GM18858 (cell line): ENCODE measurements around the gene FAM32A.

Source experiments
- ATAC-seq: cut with Tn5 transposase; IDR thresholded peaks from one replicate; pipeline ENCODE4 v1.9.1; 2021; ENCODE audit not compliant: unreplicated experiment

Gene FAM32A

DNA sequence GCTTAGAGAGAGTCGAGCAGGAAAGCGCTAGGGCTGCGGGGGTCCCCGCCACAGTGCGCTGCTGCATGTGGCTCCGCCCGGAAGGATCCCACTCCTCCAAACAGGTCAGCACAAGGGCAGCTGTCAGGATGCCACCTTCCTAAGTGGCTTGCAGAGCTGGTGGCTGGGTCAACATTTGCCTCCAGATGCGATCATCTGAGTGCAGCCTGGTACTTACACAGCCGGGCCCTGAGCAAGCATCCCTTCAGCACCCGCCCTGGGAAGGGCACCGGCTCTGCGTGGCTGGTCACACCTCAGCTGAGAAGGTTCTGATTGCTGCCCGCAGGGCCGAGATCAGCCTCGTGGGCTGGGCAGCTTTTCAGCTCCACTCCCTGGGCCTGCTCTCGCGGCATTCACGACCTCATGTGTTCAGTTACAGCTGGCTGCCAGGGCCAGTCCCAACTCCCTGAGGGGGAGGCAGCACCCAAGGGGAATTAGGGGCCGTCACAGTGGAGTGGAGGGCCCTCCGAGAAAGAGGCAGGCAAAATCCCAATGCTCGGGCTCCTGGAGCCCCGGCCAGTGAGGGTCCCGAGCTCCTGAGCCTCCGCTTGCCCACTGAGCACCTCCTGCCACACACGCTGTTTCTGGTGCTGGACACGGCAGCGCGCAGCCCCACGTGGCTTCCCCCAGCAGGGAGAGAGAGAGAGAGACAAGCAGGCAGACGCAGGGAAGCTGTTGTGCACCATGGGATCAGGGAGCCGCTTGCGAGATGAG, 39.3 kb downstream of the FAM32A start:
- ATAC-seq: no peak

DNA sequence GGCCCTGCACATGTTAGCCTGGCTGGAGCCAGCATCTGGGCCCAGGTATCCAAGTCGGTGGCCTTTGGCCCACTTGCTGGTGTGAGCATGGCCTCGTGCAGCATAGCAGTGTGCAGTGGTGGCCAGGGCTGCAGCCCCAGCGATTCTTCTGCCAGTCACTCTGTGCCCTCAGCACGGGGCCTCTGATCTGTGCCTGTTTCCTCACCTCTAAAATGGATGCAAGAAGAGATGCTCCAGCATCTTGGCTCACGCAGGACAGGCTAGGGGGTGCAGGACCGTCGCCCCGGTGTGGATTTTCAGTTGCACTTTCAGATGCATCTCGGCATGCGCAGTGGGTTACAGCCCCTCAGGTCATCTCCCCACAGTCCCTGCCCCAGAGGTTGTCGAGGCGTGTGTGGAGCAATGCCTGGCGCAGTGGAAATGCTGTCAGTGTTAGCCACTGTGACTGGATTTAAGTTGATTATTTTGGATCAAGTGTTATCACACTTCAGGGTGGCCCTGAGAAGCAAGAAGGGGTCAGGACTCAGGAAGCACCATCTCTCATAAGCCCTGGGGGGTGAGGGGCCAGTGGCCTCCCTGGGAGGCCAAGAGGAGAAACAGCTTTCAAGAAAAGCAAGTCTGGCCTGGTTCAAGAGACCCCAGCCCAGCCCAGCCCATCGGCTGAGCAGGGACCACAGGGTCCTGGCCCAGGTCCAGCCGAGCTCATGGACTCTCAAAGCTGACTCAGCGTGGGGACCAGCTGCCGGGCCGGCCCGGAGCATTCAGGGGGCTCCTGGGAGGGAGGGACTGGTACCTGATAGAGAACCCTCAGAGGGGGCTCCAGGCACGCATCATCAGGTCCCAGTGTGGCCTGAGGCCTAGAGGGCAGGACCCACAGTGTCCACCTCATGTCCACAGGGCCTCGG, 40.3 kb downstream of the FAM32A start:
- no peak for ATAC-seq

DNA sequence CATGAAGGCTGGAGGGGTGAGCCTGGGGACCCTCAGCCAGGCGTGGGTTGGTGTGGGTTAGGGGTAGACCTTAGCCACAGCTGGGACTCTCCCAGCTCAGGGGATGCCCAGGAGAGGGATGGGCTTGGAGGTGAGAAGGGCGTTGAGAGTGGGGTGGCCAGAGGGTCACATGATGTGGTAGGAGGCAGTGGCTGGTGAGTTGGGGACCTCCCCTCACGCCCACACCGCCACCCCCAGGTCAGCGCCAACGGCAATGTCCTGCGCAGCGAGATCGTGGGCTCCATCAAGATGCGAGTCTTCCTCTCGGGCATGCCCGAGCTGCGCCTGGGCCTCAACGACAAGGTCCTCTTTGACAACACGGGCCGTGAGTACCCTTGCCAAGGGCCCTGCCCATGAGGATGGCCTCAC, 41.0 kb downstream of the FAM32A start:
- ATAC-seq: no peak

DNA sequence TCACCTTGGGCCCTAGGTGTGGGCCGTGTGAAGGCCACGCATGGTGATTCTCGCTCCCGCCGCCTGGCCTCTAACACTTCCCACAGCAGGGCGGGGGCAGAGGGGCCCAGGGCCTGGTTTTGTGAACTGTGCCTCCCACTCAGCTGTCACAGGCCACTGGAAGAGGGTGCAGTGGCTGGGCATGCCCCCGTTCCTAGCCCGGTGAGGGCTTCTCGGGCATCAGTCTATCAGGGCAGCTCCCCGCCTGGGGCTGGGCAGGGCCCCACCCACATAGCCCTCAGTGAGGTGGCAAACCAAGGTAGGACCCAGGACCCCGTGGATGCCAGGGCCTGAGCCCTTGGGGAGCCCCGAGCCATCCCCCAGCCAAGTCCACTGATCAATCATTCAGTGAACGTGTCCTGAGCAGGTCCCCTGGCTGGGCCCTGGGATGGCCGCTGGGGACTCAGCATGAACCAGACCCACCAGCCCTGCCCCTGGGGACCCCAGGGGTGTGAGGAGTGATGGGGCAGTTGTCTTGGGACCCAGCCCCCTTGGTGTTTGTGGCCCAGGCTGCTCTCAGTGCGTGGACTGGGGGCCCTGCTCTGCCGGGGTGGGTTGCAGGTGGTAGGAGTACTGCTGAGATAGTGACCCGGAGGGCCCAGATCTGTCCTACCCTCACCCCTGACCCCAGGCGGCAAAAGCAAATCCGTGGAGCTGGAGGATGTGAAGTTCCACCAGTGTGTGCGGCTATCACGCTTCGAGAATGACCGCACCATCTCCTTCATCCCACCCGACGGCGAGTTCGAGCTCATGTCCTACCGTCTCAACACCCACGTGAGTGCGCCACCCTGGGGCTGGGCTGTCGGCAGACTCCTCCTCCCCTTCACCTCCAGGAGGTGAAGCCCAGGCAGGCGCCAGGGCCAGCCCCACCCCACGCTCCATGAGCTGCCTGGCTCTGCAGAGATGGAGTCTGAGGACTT, 41.9 kb downstream of the FAM32A start:
- ATAC-seq: no peak

DNA sequence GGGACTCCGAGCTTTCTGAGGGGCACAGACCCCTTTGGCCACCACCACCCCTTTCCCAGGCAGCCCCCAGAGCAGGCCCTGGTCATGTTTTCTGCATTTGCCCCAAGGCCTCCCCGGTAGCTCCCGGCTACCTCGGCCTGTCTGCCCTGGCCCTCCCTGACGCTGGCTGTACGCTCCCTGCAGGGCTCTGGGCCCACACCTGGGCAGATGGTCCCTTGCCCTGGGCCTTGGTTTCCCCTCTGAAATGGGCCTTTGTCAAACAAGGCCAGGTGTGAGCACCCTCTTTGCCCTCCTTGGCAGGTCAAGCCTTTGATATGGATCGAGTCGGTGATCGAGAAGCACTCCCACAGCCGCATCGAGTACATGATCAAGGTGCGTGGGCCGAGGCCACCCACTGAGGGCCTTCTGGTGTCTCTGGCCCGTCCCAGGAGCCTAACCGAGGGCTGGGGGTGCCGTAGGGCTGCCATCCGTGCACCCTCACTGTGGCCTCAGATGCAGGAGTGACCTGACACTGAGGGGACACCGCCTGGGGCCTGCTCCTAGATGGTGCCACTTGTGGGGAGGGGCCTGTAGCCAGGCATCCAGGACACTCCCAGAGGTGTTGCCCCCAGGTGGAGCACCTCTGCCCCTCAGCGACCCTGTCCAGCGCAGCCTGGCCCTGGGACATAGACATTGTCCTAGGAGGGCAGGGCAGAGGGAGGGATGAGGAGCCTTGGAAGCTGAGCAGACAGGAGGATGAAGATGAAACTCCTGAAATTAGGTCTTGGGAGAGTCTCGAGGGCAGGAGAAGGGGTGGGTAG, 42.8 kb downstream of the FAM32A start:
- no peak for ATAC-seq

DNA sequence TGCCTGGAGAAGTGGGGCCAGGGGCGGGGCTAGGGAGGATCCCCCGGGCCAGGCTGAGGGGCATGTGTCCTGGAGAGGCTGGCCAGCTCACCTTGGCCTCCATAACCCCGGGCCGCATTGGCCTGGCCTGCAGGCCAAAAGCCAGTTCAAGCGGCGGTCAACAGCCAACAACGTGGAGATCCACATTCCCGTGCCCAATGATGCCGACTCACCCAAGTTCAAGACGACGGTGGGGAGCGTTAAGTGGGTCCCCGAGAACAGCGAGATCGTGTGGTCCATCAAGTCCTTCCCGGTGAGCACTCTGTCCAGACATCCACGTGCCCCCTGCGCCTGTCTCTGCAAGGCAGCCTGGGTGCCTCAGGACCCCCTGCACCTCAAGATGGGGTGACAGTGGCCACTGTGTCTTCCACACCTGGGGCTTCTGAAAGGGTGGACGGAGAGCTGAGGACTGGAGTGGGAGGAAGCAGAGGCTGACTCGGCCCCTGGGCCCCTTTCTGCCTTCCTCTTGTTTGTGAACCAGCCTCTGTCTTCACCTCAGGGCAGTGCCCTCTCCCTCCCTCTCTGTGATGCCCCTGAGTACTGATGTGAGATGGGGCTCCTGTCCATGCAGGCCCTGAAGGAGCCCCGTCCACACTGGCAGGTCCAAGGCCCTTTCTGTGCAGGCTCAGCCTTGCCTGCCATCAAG, 43.6 kb downstream of the FAM32A start:
- ATAC-seq: no peak

DNA sequence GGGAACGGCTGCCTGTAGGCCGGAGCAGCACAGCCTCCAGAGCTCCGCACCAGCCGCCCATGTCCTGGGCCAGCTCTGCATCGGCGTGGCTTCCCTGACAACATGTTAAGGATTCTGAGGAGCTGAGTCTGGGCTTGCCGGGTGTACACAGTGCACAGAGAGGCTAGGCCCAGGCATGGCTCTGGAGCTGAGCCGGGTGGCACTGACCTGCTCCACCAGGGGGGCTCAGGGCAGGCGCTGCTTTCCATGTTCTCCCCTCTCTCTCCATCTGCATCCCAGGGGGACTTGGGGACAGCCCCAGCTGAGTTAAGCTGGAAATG, 44.1 kb downstream of the FAM32A start:
- ATAC-seq: no peak

DNA sequence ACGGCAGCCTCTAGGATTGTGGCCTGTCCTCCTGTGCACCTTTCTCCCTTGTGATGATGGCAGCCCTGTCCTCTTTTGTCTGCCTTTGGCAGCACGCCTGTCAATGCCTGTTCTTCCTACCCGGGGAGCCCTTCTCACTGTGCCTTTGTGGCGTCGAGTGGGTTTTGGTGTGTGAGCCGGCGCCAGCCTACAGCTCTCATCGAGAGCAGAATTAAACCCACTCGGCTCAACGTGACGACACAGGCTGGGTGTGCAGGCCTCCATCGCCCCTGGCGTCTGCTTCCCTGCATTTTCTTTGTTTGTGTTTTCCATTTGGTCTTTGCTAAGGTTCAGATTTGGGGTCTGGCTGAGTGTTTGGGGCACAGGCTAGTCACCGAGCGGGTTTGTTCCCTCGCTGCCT, 46.9 kb downstream of the FAM32A start:
- ATAC-seq: no peak

DNA sequence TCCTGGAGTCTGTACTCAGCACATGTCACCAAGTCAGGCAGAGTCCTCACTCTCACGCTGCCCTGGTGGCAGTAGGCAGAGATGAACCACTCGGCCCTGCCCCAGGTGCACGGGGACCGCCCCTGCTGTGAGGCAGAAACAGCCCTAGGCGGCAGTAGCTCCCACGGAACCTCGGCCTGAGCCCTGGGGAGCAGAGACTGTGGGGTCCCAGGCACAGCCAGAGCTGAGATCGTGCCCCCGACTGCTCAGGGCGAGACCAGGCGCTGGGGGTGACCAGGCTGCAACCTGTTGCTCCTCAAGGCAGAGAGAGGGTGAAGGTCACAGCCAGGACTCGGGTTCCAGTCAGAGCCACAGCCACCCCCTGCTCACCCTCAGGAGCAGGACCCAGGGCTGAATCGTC, 47.4 kb downstream of the FAM32A start:
- ATAC-seq: no peak

DNA sequence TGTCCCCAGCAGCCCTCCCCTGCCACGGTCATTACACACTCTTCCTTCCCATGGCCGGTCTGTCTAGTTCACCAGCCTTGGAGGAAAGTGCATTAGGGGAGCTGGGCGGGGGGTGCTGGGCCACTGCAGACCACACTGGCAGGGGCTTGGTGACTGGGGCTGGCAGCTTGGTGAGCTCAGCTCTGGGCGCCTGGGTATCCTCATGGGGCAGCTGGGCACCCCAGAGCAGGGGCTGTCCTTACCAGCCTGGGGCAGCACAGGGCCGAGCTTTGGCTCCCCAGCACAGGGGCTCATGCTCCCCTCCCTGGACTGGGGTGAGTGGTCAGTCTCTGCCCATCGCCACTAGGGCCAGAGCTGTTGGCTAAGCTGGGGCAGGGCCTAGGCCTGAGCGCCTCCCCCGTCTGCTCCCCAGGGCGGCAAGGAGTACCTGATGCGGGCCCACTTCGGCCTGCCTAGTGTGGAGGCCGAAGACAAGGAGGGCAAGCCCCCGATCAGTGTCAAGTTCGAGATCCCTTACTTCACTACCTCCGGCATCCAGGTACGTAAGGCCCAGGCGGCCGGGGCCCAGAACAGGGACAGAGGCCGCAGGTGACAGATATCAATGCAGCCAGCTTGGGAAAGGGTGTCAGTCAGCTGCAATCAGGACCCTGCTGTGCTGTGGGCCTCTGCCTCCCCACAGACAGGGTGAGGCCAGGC, 48.0 kb downstream of the FAM32A start:
- no peak for ATAC-seq

DNA sequence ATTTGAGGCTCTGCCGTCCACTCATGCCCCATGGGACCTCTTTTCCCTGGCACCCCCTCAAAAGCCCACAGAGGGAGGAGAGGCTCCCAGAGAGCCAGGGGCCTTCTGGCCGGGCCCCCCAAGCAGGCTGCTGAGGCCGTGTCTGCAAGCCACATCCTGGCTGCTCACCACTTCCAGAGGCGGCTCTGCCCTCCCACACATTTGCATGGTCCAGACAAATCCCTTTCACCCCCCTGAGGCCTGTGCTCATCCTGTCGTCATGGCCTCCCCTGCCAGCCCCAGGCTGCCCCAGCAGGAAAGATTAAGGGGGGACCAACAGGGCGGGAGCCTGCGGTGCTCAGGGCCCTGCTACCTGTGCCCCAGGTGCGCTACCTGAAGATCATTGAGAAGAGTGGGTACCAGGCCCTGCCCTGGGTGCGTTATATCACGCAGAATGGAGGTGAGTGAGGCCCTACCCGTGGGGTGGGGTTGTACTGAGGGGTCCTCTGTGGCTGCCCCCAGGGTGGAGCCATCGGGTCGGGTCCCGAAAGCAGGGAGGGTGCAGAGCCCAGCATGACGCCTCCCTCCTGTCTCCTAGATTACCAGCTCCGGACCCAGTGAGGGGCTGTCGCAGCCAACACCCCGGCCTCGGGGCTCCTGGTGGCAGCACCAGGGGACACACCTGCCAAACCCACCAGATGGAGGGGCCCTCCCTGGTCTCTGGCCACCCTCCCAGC, 48.8 kb downstream of the FAM32A start:
- ATAC-seq: no peak

DNA sequence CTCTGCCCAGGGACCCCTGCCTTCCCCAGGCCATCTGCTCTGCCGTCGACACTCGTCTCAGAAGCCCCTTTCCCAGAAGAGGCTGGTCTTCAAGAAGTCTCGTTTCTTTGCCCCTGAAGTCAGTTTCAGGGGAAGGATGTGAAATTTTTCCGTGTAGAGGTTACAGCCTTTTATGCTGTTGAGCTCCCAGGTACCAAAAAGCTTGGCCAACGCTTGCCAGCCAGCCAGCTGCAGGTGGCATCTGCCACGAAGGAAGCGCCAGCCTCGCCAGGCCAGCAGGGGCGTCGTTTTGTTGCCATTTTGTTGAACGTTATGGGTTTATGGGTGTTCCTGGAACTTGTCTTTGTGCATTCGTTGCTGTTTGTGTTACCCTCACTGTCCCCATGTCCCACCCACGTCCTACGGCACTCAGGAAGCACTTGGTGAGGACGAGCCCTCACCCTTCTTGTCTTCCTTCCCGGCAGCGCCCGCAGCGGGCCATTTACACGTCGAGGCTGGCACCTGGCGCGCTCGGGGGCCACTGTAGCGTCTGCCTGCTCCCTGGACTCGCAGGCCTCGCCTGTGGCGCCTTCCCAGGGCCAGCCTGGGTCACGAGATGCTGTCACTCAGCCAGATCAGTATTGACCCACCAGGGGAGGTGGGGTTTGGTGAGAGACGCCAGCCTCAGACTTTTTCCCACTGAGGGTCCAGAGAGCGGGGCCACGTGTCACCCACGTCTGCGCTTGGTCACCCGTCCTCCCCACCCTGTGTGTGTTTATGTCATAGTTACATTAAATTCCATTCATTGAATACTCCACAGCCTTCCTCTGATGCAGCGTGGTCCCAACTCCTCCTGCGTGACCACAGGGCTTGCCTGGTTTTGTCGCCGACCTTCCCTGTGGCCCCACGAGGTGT, 49.6 kb downstream of the FAM32A start:
- no peak for ATAC-seq

DNA sequence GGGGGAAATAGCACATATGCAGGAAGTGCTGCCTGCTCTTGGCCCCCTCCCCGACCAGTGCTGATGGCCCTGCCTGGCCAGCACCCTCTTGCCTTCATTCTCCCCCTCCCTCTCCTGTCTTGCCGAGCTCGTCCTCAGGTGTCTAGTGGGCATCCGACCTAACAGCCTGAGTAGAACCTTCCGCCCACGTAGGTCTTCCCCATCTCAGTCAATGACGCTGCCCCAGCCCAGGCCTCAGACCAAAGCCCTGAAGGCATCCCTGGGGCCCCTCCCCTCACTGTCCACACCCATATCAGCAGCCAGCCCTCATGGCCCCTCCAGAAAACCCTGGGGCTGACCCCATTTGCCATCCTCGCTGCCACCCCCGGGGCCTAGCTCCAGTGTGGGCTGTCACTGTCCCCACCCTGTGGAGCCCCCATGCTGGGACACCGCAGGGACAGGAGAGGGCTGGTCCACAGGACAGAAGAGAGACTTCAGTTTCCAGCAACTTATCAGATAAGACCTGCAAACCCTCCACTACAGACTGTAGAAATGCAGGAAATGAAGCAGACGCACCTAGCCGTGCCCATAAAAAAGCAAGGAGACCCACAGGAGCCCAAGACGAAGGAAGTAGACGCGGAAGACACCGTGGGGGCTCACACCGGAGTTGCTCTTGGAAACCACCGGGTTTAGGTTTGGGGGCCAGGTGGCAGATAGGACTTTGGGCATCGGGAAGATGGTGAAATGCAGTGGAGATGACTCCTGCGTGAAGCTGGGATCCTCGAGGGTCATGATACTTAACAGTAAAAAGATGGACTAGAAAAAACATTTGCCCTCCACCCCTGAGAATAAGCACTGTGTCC, 50.8 kb downstream of the FAM32A start:
- no peak for ATAC-seq
